Measurements from ENCODE around the gene RNASEH1. TPM values are rescaled to one million over a fixed set of nuclear protein-coding genes. Genes with fewer than 3 reads are reported as not detected.

RNASEH1 gene, protein sequence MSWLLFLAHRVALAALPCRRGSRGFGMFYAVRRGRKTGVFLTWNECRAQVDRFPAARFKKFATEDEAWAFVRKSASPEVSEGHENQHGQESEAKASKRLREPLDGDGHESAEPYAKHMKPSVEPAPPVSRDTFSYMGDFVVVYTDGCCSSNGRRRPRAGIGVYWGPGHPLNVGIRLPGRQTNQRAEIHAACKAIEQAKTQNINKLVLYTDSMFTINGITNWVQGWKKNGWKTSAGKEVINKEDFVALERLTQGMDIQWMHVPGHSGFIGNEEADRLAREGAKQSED
- 26.2 TPM for total RNA-seq

DNA sequence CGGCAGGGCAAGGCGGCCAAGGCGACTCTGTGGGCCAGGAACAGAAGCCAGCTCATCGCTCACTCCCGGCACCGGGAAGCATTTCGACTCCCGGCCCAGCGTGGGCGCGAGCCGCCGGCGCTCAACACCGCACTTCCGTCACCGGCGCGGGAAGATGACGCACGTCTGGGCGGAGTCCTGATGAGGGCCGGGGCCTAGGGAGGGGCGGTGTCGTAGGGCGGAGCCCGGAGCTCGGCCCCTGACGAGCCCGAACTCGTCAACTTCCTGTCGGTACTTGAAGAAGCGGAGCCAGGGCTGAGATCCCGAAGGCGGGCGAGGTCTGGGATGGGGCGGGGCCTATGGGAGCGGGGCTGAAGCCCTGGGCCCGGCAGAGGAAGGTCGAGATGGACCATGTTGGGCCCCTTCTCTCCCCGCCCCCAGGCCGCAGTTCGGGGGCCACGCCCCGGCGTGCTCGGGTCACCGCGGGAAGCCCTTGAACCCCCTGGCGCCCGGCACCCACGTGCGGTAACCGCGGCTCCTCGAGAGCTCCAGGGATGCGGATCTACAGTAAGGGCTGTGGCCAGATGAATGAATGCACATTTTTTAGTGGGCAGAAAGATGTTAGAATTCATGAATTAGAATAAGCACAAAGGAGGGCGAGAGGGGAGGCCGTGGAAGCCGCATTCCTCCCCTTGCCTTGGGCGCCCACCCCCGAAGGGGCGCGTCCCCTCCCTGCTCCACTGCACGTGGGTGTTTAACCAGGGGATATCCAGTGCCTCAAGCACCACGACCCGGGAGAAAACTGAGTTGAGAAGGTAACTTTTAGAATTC is at the start of gene RNASEH1:
Gene RNASEH1 (minus strand): TSS at position 129 of the 810 bp plus-strand sequence. CDS start 73 bp downstream, at position 56.
- H3K9me3 ChIP-seq (ENCODE audit: low read depth, low read length): no peaks in the 10 kb centered on the region

DNA sequence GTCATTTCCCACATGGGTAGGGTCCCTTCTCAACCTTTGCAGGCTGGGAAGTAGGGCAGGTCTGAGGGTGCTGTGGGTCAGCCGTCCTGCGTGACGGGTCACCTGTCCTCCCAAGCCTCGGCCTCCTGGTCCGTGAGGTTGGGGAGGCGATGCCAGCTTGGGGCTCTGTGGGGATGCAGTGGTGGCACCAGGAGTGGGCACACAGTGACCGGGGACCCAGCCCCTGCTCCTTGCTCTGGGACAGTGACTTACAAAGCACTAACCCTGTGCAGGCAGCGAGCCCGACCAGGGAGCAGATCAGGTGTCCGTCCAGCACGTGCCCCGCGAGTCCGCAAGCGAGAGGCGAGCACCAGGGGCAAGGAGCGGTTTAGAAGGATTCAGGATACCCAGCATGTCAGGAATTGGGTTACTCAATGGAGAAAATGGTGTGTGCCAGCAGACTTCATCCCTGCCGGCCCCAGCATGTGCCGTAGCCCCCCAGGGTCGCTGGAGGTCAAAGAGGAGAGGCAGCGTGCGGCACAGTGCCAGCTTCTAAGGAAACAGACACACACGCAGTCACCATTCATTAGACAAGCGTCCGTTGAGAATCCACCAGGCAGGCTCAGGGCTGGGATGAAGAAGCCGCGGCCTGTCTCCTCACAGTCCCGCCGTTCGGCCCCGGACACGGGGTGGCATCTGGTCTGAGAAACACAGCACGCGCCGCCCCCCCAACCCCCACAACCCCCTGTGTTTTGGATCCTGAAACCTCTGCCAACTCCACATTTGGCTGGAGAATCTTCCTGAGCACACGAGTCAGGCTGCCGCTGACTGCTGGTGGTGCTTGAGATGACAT is 48.5 kb upstream of the RNASEH1 start:
- Histone ChIP-seq H3K27me3 (ENCODE audit: insufficient read depth, low read length) (no peaks in the 10 kb centered on the region), H3K9me3 (ENCODE audit: low read depth, low read length) (no peaks in the 10 kb centered on the region), H3K4me1 (ENCODE audit: insufficient read depth, low read length) (no peaks in the 10 kb centered on the region), H3K4me3 (ENCODE audit: low read length) (no peak overlapping the region)

More for the DNA sequence above, at the start of gene RNASEH1:
- no peaks in the 10 kb centered on the region for H3K27me3 ChIP-seq (ENCODE audit: insufficient read depth, low read length)
- peaks cover 17% of the 10 kb centered on the region for H3K4me1 ChIP-seq (ENCODE audit: insufficient read depth, low read length)
- peak within 1 kb of the TSS; percentile 92 for H3K4me3 ChIP-seq (ENCODE audit: low read length)

- H3K4me1 ChIP-seq (ENCODE audit: insufficient read depth, low read length): no peaks in the 10 kb centered on the region
- no peaks in the 10 kb centered on the region for H3K9me3 ChIP-seq (ENCODE audit: low read depth, low read length)
- no peaks in the 10 kb centered on the region for H3K27me3 ChIP-seq (ENCODE audit: insufficient read depth, low read length)
- no peak overlapping the region for H3K4me3 ChIP-seq (ENCODE audit: low read length)
These were observed 47.9 kb upstream of the RNASEH1 start for GRCh38 chr2:3606028-3606369.

DNA sequence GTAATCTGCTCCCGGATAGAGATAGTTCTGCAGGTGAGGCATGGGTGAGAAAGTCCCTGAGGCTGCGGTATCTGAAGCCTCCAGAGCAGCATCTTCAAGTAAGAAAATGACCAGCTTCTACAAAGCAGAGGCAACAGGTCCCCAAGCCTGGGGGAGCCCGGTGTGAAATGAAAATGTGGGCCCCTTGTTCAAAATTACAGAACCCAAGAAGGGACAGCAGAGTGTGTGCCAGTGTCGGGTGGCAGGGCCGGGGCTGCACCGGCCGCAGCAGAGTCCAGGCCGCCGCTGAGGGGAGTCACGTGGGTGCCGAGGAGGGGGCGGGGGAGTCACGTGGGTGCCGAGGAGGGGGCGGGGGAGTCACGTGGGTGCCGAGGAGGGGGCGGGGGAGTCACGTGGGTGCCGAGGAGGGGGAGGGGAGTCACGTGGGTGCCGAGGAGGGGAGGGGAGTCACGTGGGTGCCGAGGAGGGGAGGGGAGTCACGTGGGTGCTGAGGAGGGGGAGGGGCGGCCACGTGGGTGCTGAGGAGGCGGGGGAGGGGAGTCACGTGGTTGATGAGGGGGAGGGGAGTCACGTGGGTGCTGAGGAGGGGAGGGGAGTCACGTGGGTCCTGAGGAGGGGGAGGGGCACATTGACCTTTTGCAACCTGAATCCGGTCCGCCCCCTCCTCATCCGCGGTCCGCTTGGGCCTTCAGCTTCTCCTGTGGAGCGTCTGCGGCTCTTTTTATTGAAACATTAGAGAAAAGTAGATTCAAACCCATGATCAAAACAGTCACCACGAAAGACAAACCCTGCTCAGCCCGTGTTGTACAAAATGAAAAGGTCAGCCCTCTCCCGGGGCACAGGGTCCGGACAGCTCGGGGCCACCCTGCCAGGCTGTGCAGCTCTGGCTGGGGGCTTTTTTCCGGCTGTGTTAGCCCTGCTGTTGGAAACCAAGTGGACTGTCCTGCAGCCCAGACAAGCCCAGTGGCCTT is 47.1 kb upstream of the RNASEH1 start:
- Histone ChIP-seq H3K4me3 (ENCODE audit: low read length) (no peak overlapping the region), H3K4me1 (ENCODE audit: insufficient read depth, low read length) (no peaks in the 10 kb centered on the region), H3K9me3 (ENCODE audit: low read depth, low read length) (no peaks in the 10 kb centered on the region), H3K27me3 (ENCODE audit: insufficient read depth, low read length) (no peaks in the 10 kb centered on the region)

- H3K4me3 ChIP-seq (ENCODE audit: low read length): no peak overlapping the region
- H3K4me1 ChIP-seq (ENCODE audit: insufficient read depth, low read length): no peaks in the 10 kb centered on the region
- H3K9me3 ChIP-seq (ENCODE audit: low read depth, low read length): no peaks in the 10 kb centered on the region
- no peaks in the 10 kb centered on the region for H3K27me3 ChIP-seq (ENCODE audit: insufficient read depth, low read length)
These were observed 46.2 kb upstream of the RNASEH1 start for GRCh38 chr2:3604207-3604877.

- H3K27me3 ChIP-seq (ENCODE audit: insufficient read depth, low read length): no peaks in the 10 kb centered on the region
- no peaks in the 10 kb centered on the region for H3K4me1 ChIP-seq (ENCODE audit: insufficient read depth, low read length)
- H3K9me3 ChIP-seq (ENCODE audit: low read depth, low read length): no peaks in the 10 kb centered on the region
- H3K4me3 ChIP-seq (ENCODE audit: low read length): no peak overlapping the region
These were observed 45.5 kb upstream of the RNASEH1 start for GRCh38 chr2:3603536-3604206.

DNA sequence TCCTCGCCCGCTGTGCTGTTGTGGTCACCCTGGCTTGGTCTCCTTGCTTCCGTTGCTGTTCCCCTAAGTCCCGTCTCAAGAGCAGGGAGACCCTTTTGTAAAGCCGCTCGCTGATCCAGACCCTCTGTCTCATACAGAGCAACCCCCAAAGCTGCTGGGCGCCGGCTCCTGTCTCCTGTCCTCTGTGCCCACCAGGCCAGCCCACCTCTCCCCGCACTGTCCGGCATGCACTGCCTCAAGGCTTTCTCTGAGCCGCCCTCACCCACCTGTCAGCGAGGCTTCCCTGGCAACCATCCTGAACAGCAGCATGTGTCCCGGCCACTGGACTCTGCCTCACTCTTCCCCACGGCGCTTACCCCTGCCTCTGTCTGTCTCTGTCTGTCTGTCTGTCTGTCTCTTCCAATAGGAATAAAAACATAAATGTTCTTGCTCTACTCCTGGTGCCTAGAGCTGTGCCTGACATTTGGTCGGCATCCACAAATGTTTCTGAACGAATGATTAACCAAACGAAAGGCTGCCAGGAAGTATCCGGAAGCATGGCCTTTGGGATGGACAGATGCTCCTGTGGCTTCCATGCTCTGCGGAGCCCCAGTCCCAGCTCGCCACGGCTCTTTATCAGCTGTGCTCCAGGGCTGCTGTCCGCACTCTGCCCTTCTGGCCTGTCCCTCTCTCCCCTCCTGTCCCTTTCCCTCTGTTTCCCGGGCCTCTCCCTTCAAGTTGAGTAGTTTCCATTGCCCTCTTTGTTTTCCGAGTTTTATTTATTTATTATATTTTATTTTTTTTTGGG is 44.6 kb upstream of the RNASEH1 start:
- Histone ChIP-seq H3K9me3 (ENCODE audit: low read depth, low read length) (no peaks in the 10 kb centered on the region), H3K4me3 (ENCODE audit: low read length) (no peak overlapping the region), H3K27me3 (ENCODE audit: insufficient read depth, low read length) (no peaks in the 10 kb centered on the region), H3K4me1 (ENCODE audit: insufficient read depth, low read length) (no peaks in the 10 kb centered on the region)

DNA sequence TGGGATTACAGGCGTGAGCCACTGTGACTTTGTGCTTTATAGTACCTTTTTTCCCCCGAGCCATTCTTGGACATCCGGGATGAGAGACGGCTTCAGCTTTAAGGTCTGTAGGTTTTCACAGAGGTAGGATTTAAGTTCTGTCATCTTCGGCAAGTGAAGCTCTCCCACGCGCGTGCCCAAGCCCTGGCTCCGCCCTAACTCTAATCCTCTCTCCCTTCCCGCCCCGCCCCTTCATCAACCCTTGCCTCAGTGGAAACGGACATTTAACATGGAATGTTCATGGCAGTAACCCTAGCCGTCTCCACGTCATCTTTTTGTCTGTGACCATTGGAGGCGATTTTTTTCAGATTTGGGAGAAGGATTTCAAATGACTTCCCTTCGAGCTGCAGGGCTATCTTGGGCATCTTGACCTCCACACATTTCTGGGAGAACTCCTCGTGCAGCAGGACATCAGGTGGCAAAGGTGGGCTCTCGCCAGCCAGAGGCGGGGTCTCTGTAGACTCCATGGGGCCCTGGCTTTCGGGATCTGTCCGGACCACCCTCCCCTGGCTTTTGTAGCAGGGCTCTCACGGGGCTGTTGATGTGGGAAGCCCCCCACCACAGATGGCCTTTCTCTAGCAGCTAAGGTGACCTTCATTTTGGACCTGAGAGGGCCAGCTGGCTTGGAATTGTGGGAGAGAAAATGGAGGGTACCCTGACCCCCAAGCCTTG is 43.6 kb upstream of the RNASEH1 start:
- H3K9me3 ChIP-seq (ENCODE audit: low read depth, low read length): no peaks in the 10 kb centered on the region
- no peaks in the 10 kb centered on the region for H3K27me3 ChIP-seq (ENCODE audit: insufficient read depth, low read length)
- H3K4me1 ChIP-seq (ENCODE audit: insufficient read depth, low read length): no peaks in the 10 kb centered on the region
- H3K4me3 ChIP-seq (ENCODE audit: low read length): no peak overlapping the region

GRCh38 chr2:3600256-3600855 is 42.2 kb upstream of the RNASEH1 start:
- H3K4me1 ChIP-seq (ENCODE audit: insufficient read depth, low read length): no peaks in the 10 kb centered on the region
- no peaks in the 10 kb centered on the region for H3K27me3 ChIP-seq (ENCODE audit: insufficient read depth, low read length)
- H3K4me3 ChIP-seq (ENCODE audit: low read length): no peak overlapping the region
- no peaks in the 10 kb centered on the region for H3K9me3 ChIP-seq (ENCODE audit: low read depth, low read length)

DNA sequence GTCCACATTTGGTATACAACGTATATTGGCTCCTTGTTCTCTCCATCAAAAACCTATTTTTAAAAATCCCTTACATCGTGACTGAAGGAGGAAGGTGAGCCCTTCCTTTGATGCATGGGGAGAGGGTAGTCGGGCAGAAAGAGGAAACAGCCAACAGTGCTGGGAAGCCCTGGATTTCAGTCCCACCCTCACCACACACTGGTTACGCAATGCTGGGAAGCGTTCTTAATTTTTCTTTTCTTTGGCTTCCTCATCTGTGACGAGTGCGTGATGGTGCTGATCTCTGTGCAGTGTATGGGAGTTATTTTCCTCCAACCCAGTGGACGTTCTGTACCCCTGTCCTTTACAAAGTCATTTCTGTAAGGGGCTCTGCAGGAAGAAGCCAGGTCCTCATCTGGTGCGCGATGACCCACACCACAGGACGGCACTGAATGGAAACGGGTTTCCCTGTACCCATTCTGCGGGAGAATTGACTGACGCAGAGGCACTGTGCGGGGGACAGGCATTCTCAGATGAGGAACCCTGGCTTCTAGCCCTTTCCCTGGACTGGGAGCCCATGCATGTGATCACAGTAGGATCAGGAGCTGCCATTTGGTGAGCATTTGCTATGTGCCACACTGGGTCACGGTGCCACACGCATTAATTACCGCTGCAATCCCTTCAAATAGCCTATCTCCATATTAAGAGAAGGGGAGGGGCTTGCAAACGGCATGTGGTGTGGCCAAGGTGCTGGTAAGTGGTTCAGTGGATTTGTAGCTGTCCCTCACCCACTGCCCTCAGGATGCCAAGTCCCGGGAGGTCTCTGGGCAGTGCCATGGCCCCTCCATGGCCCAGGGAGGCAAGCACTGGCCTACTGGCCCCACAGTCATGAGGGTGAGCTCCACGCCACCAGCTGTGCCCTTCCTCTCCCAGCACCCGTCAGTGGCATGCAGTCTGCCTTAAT is 41.0 kb upstream of the RNASEH1 start:
- no peaks in the 10 kb centered on the region for H3K27me3 ChIP-seq (ENCODE audit: insufficient read depth, low read length)
- H3K4me1 ChIP-seq (ENCODE audit: insufficient read depth, low read length): no peaks in the 10 kb centered on the region
- no peak overlapping the region for H3K4me3 ChIP-seq (ENCODE audit: low read length)
- H3K9me3 ChIP-seq (ENCODE audit: low read depth, low read length): no peaks in the 10 kb centered on the region

GRCh38 chr2:3598197-3598910 is 40.2 kb upstream of the RNASEH1 start:
- H3K9me3 ChIP-seq (ENCODE audit: low read depth, low read length): no peaks in the 10 kb centered on the region
- H3K4me3 ChIP-seq (ENCODE audit: low read length): no peak overlapping the region
- no peaks in the 10 kb centered on the region for H3K27me3 ChIP-seq (ENCODE audit: insufficient read depth, low read length)
- H3K4me1 ChIP-seq (ENCODE audit: insufficient read depth, low read length): no peaks in the 10 kb centered on the region

All from mononuclear cell (primary cell).